GM12801 (cell line): Measurements from ENCODE around the gene FGFR2.

ENCODE experiments used
- CTCF ChIP-seq: IDR thresholded peaks from one replicate; pipeline ENCODE4 v1.5.1; 2011; ENCODE audit warnings: control low read depth; ENCODE audit not compliant: insufficient read length; ENCODE audit errors: extremely low read depth

FGFR2 gene

GRCh38 chr10:121573538-121573941, 24.7 kb downstream of the FGFR2 start:
- TF ChIP-seq CTCF = no peak

GRCh38 chr10:121572859-121573537, 25.2 kb downstream of the FGFR2 start:
- no peak for TF ChIP-seq CTCF

- no peak for TF ChIP-seq CTCF
Measured at GRCh38 chr10:121570315-121570714, 27.9 kb downstream of the FGFR2 start.

GRCh38 chr10:121568275-121568674, 30.0 kb downstream of the FGFR2 start:
- TF ChIP-seq CTCF = no peak

GRCh38 chr10:121567569-121567968, 30.7 kb downstream of the FGFR2 start:
- TF ChIP-seq CTCF = no peak

GRCh38 chr10:121566755-121567154, 31.5 kb downstream of the FGFR2 start:
- no peak for TF ChIP-seq CTCF

- no peak for TF ChIP-seq CTCF
Measured at GRCh38 chr10:121559326-121560026, 38.8 kb downstream of the FGFR2 start.
